HG03095 (cell line): ENCODE measurements around the gene QSOX2.
"Not testable (repeated sequence)": the region's sequence is repeated elsewhere in the genome, so short reads cannot be mapped to it uniquely, and the experiment has no call there.

ENCODE experiments used
- ATAC-seq: cut with Tn5 transposase; IDR thresholded peaks from one replicate; pipeline ENCODE4 v1.9.1; 2021; ENCODE audit warnings: moderate library complexity; ENCODE audit not compliant: unreplicated experiment

QSOX2 gene

GRCh38 chr9:136267261-136268111 lies 21.9 kb upstream of the QSOX2 start:
- peak; percentile 76 for ATAC-seq

- ATAC-seq: not testable (repeated sequence)
Measured at GRCh38 chr9:136266641-136267040, 21.0 kb upstream of the QSOX2 start.

- no peak for ATAC-seq
Measured at GRCh38 chr9:136265561-136266355, 20.1 kb upstream of the QSOX2 start.

GRCh38 chr9:136264441-136265405 lies 19.1 kb upstream of the QSOX2 start:
- no peak for ATAC-seq

- ATAC-seq: no peak
Measured at GRCh38 chr9:136264031-136264430, 18.4 kb upstream of the QSOX2 start.

- no peak for ATAC-seq
Measured at GRCh38 chr9:136262671-136263178, 17.1 kb upstream of the QSOX2 start.

GRCh38 chr9:136261686-136262430 lies 16.2 kb upstream of the QSOX2 start:
- ATAC-seq: no peak

- ATAC-seq: no peak
Measured at GRCh38 chr9:136260936-136261472, 15.4 kb upstream of the QSOX2 start.

GRCh38 chr9:136260521-136260920 lies 14.9 kb upstream of the QSOX2 start:
- ATAC-seq: no peak

GRCh38 chr9:136259836-136260235 lies 14.2 kb upstream of the QSOX2 start:
- ATAC-seq: no peak

GRCh38 chr9:136259517-136259813 lies 13.9 kb upstream of the QSOX2 start:
- ATAC-seq: no peak

- no peak for ATAC-seq
Measured at GRCh38 chr9:136258786-136259516, 13.3 kb upstream of the QSOX2 start.

- ATAC-seq: no peak
Measured at GRCh38 chr9:136258299-136258625, 12.7 kb upstream of the QSOX2 start.

GRCh38 chr9:136257381-136258298 lies 12.0 kb upstream of the QSOX2 start:
- ATAC-seq: no peak

GRCh38 chr9:136255896-136256890 lies 10.6 kb upstream of the QSOX2 start:
- no peak for ATAC-seq

GRCh38 chr9:136255166-136255538 lies 9.5 kb upstream of the QSOX2 start:
- ATAC-seq: no peak
